Uterus (tissue), 4 donors: ENCODE measurements around the gene PDE4D. TPM values are rescaled to one million over a fixed set of nuclear protein-coding genes. Genes with fewer than 3 reads are reported as not detected.

ENCODE experiments used
- DNase-seq, 2 donors: peaks; one replicate each; pipeline ENCODE4 v3.0.0-alpha.2; 2019 to 2020
- H3K27ac ChIP-seq, 2 donors: fragments of 200-600 bp; sonication (generic); 1 replicate in 1 of 2; 2 replicates in 1 of 2; pipeline ENCODE4 v1.5.1; 2016 to 2018
- H3K27me3 ChIP-seq, 2 donors: fragments of 200-600 bp; sonication (generic); one replicate each; pipeline ENCODE4 v1.5.1; 2018 to 2019; ENCODE audit warnings: control low read depth in 1 of 2
- H3K36me3 ChIP-seq, 2 donors: fragments of 200-600 bp; sonication (generic); one replicate each; pipeline ENCODE4 v1.5.1; 2019; ENCODE audit warnings: control low read depth in 1 of 2
- H3K4me1 ChIP-seq, 2 donors: fragments of 200-600 bp; sonication (generic); one replicate each; pipeline ENCODE4 v1.5.1; 2018 to 2019; ENCODE audit warnings: control low read depth in 1 of 2
- H3K4me3 ChIP-seq, 2 donors: fragments of 200-600 bp; sonication (generic); 1 replicate in 1 of 2; 2 replicates in 1 of 2; pipeline ENCODE4 v1.5.1; 2018 to 2019; ENCODE audit warnings: mild to moderate bottlenecking in 1 of 2
- H3K9me3 ChIP-seq, 2 donors: fragments of 200-600 bp; sonication (generic); one replicate each; pipeline ENCODE4 v1.5.1; 2019; ENCODE audit warnings: control low read depth in 1 of 2
- POLR2A ChIP-seq, 2 donors: fragments of 450-650 bp; IDR thresholded peaks; one replicate each; pipeline ENCODE4 v1.6.1; 2016; ENCODE audit warnings: antibody characterized with exemption in 2 of 2, mild to moderate bottlenecking in 1 of 2, moderate library complexity in 1 of 2
- intact Hi-C: fragments of 100-400 bp; cut with DNase I; formaldehyde crosslinking; loops from one replicate; pipeline ENCODE4 v1.15.1; 2023; ENCODE audit warnings: low total_unique reads
- total RNA-seq, 4 donors: library from RNA; depleted of rRNA in 3 of 4; stranded (reverse); fragments of >200 nt in 3 of 4; gene quantifications; one replicate each; pipeline versions ENCODE4 v1.1.0 to v1.2.4, GENCODE V29; 2014 to 2023
- TF ChIP-seq, protein P1 (sequence below), 4 experiments: fragments of 200-600 bp in 2 of 4; fragments of 450-650 bp in 2 of 4; sonication (generic) in 2 of 4; IDR thresholded peaks; one replicate each; pipeline ENCODE4 v1.5.1; 2016 to 2019; ENCODE audit warnings: antibody characterized with exemption in 4 of 4, mild to moderate bottlenecking in 2 of 4, moderate library complexity in 1 of 4
- donor health status: DM: yes; HTN: yes; CAD: no.

The PDE4D gene
- total RNA-seq, 4 donors from 2014 or later, result 27.1 to 77.0 (median 45.8) TPM

DNA sequence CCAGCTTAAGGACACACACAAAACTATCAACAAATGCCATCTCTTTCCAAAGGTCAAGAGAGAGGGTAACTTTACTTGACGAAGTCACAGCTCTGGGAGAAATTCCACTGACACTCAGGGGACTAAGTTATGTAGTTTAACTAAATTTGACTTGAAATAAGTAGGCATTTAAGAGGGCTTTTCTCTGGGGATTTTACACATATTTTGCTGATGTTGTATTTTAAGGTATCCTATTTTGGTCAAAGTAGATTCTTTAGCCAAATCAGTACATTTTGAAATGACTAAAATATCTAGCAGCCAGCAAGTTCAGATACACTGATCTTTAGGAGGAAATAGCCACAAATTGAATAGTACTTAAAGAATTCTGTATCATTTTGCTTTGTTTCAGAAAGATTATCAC lies 652.0 kb downstream of the PDE4D start:
- Histone ChIP-seq H3K9me3 (no peaks in the 10 kb centered on the region), H3K27me3 (no peaks in the 10 kb centered on the region), H3K27ac (no peak overlapping the region), H3K36me3 (no peaks in the 10 kb centered on the region), H3K4me1 (no peaks in the 10 kb centered on the region), H3K4me3 (no peak overlapping the region)
- TF ChIP-seq, protein P1, sequence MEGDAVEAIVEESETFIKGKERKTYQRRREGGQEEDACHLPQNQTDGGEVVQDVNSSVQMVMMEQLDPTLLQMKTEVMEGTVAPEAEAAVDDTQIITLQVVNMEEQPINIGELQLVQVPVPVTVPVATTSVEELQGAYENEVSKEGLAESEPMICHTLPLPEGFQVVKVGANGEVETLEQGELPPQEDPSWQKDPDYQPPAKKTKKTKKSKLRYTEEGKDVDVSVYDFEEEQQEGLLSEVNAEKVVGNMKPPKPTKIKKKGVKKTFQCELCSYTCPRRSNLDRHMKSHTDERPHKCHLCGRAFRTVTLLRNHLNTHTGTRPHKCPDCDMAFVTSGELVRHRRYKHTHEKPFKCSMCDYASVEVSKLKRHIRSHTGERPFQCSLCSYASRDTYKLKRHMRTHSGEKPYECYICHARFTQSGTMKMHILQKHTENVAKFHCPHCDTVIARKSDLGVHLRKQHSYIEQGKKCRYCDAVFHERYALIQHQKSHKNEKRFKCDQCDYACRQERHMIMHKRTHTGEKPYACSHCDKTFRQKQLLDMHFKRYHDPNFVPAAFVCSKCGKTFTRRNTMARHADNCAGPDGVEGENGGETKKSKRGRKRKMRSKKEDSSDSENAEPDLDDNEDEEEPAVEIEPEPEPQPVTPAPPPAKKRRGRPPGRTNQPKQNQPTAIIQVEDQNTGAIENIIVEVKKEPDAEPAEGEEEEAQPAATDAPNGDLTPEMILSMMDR (IDR thresholded peaks at IDR 0.05), result no peak
- no peak for TF ChIP-seq POLR2A (IDR thresholded peaks at IDR 0.05)
- intact Hi-C loops, result no loop called here
- DNase-seq, result no peak

GRCh38 chr5:59241119-59241518 lies 652.4 kb downstream of the PDE4D start:
- intact Hi-C loops, result no loop called here
- Histone ChIP-seq H3K4me1 (no peaks in the 10 kb centered on the region), H3K36me3 (no peaks in the 10 kb centered on the region), H3K27me3 (no peaks in the 10 kb centered on the region), H3K27ac (no peak overlapping the region), H3K4me3 (no peak overlapping the region), H3K9me3 (no peaks in the 10 kb centered on the region)
- DNase-seq, result no peak
- TF ChIP-seq POLR2A (IDR thresholded peaks at IDR 0.05), result no peak
- TF ChIP-seq, protein P1 (IDR thresholded peaks at IDR 0.05), result no peak

DNA sequence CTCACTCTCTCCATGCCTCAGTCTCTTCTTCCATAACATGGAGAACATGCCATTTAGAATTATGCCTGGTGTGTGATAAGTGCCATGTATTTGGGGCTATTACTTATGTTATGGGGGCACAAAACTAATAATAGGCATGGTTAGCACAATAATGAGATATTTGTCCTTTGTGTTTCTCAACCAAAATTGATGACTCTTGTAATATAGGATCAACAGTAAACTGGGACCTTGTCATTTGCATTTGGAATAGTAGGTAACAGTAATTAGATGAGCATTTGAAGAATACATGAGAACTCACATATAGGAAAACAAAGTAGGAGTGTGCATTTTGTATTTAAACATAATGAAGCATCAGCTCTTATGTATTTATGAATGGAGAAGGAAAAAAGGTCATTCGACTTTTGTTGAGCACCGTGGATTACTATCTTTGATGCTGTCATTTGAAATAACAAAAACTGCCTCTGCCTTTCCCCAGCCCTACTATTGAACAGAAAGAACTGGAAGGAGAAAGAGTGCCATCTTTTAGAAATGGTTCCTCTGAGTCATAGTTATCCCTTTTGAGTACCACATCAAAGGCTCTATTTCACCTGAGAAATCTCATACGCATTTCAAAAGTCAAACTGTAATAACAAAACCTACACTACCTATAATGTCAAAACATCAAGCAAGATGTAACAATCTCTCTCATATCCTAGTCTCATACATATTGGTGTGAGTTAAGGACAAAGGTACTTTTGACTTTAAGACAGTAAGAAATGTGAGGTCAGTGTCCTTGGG lies 655.2 kb downstream of the PDE4D start:
- H3K36me3 ChIP-seq, result no peaks in the 10 kb centered on the region
- TF ChIP-seq, protein P1 (IDR thresholded peaks at IDR 0.05), result no peak
- TF ChIP-seq POLR2A (IDR thresholded peaks at IDR 0.05), result no peak
- H3K27me3 ChIP-seq, result no peaks in the 10 kb centered on the region
- intact Hi-C loops, result no loop called here
- no peak overlapping the region for H3K27ac ChIP-seq
- no peaks in the 10 kb centered on the region for H3K9me3 ChIP-seq
- H3K4me1 ChIP-seq, result peaks cover 0 to 4% of the 10 kb centered on the region in 2 donors
- DNase-seq, result no peak
- no peak overlapping the region for H3K4me3 ChIP-seq

- peaks cover 0 to 4% of the 10 kb centered on the region in 2 donors for H3K4me1 ChIP-seq
- intact Hi-C loops, result no loop called here
- DNase-seq, result no peak
- H3K27me3 ChIP-seq, result no peaks in the 10 kb centered on the region
- no peak for TF ChIP-seq POLR2A (IDR thresholded peaks at IDR 0.05)
- TF ChIP-seq, protein P1 (IDR thresholded peaks at IDR 0.05), result no peak
- H3K36me3 ChIP-seq, result no peaks in the 10 kb centered on the region
- no peak overlapping the region for H3K4me3 ChIP-seq
- no peaks in the 10 kb centered on the region for H3K9me3 ChIP-seq
- H3K27ac ChIP-seq, result no peak overlapping the region
These were observed 656.5 kb downstream of the PDE4D start for GRCh38 chr5:59236986-59237385.

DNA sequence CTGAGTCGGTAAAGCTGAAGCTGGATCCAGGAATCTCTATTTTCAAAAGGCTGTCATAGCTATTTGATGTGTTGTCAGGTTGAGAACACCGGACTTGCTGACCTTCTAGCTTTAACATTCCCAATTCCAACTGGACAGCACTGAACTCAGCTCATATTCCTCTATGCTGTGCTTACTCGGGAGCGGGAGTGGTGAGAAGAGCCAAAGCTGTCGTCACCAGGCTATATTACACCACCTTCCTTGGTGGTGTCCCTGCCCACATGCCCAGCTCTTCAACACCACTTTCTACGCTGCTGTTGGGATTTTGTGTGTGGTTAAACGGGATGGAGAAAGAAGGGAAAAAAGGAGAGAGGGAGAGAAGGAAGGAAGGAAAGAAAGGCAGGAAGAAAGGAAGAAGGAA lies 657.1 kb downstream of the PDE4D start:
- no peak for DNase-seq

More for the DNA sequence above, 657.1 kb downstream of the PDE4D start:
- no peak overlapping the region for H3K4me3 ChIP-seq
- H3K4me1 ChIP-seq, result peaks cover 0 to 4% of the 10 kb centered on the region in 2 donors
- intact Hi-C loops, result no loop called here
- H3K27ac ChIP-seq, result no peak overlapping the region
- TF ChIP-seq, protein P1 (IDR thresholded peaks at IDR 0.05), result no peak
- no peak for TF ChIP-seq POLR2A (IDR thresholded peaks at IDR 0.05)
- no peaks in the 10 kb centered on the region for H3K27me3 ChIP-seq
- no peaks in the 10 kb centered on the region for H3K36me3 ChIP-seq
- no peaks in the 10 kb centered on the region for H3K9me3 ChIP-seq
